ENCODE data around the gene CWC27.

The CWC27 gene

GRCh38 chr5:65047948-65048690, 279.4 kb downstream of the CWC27 start:
- no peaks in the 10 kb centered on the region for H3K4me1 ChIP-seq (ENCODE audit: insufficient read depth, low read length)
- H3K79me2 ChIP-seq (ENCODE audit: insufficient read depth, low read length), result no peaks in the 10 kb centered on the region
- H3K36me3 ChIP-seq (ENCODE audit: insufficient read depth, low read length), result no peaks in the 10 kb centered on the region
- ATAC-seq (ENCODE audit: insufficient read depth, low read depth) (no peak), DNase-seq (no peak)
- H3K27ac ChIP-seq (ENCODE audit: low read length), result no peak overlapping the region
- no peak overlapping the region for H3K4me2 ChIP-seq (ENCODE audit: insufficient read depth, low read length)
- TF ChIP-seq EZH2 (IDR thresholded peaks at IDR 0.05; ENCODE audit: borderline replicate concordance, low read depth, low read length, severe bottlenecking) (no peak), CTCF (IDR thresholded peaks at IDR 0.05; ENCODE audit: borderline replicate concordance, extremely low read depth, low read length, poor library complexity, severe bottlenecking) (no peak)
- no peaks in the 10 kb centered on the region for H3K27me3 ChIP-seq (ENCODE audit: insufficient read depth, low read length, poor library complexity)
- no peaks in the 10 kb centered on the region for H4K20me1 ChIP-seq (ENCODE audit: insufficient read depth, low read length)
- no peak overlapping the region for H2AFZ ChIP-seq (ENCODE audit: low read depth, low read length)
- H3K9me3 ChIP-seq (ENCODE audit: insufficient read depth, low read length, severe bottlenecking), result no peaks in the 10 kb centered on the region
- no peak overlapping the region for H3K4me3 ChIP-seq (ENCODE audit: low read depth in 1 of 2, low read length in 2 of 2)
- H3K9ac ChIP-seq (ENCODE audit: low read depth, low read length), result no peak overlapping the region

DNA sequence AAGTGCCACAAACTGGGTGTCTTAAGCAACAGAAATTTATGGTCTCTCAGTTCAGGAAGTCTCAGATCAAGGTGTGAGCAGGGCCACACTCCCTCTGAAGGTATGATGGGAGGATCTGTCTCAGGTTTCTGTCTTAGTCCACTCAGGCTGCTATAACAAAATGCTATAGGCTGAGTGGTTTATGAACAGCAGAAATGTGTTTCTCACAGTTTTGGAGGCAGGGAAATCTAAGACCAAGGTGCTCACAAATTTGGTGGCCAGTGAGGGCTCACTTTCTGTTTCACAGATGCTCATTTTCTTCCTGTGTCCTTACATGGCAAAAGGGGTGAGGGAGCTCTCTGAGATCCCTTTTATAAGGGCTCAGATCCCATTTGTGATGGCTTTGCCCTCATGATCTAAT, 281.4 kb downstream of the CWC27 start:
- Histone ChIP-seq H3K27me3 (ENCODE audit: insufficient read depth, low read length, poor library complexity) (no peaks in the 10 kb centered on the region), H3K4me3 (ENCODE audit: low read depth in 1 of 2, low read length in 2 of 2) (no peak overlapping the region), H4K20me1 (ENCODE audit: insufficient read depth, low read length) (no peaks in the 10 kb centered on the region), H3K4me1 (ENCODE audit: insufficient read depth, low read length) (no peaks in the 10 kb centered on the region), H3K9ac (ENCODE audit: low read depth, low read length) (no peak overlapping the region), H3K36me3 (ENCODE audit: insufficient read depth, low read length) (no peaks in the 10 kb centered on the region), H2AFZ (ENCODE audit: low read depth, low read length) (no peak overlapping the region), H3K9me3 (ENCODE audit: insufficient read depth, low read length, severe bottlenecking) (no peaks in the 10 kb centered on the region), H3K4me2 (ENCODE audit: insufficient read depth, low read length) (no peak overlapping the region), H3K79me2 (ENCODE audit: insufficient read depth, low read length) (no peaks in the 10 kb centered on the region), H3K27ac (ENCODE audit: low read length) (no peak overlapping the region)
- DNase-seq (no peak), ATAC-seq (ENCODE audit: insufficient read depth, low read depth) (no peak)
- TF ChIP-seq EZH2 (IDR thresholded peaks at IDR 0.05; ENCODE audit: borderline replicate concordance, low read depth, low read length, severe bottlenecking), result no peak
- no peak for TF ChIP-seq CTCF (IDR thresholded peaks at IDR 0.05; ENCODE audit: borderline replicate concordance, extremely low read depth, low read length, poor library complexity, severe bottlenecking)

DNA sequence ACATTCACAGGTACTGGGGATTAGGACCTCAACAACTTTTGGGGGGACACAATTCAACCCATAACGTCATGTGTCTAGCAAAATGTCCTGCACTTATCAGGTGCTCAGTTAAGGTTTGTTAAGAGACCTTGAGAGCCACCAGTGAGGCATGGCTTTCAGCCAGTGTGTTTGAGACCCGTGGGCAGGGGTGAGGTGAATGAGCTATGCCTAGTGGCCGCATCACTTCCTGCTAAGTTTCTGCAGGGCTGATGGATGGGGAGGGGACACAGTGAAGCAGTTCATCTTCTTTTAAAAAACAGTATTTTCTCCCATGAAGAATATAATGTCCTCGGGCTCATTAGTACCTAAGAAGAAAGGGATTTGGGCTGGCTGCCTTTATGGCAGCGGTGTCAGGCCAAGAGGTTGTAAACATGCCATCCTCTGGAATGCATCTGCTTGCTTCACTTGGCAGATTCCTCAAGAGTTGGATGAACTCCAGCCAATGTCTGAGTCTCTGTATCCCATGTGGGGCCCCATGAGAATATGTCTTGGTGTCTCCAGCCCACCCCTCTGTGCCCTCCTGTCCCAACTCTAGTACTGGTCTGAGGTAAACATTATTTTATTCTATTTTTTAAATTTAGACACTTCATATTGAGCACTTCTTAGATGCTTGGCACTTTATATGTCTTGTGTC, 282.2 kb downstream of the CWC27 start:
- Histone ChIP-seq H4K20me1 (ENCODE audit: insufficient read depth, low read length) (no peaks in the 10 kb centered on the region), H3K27me3 (ENCODE audit: insufficient read depth, low read length, poor library complexity) (no peaks in the 10 kb centered on the region), H3K4me3 (ENCODE audit: low read depth in 1 of 2, low read length in 2 of 2) (no peak overlapping the region), H3K4me2 (ENCODE audit: insufficient read depth, low read length) (no peak overlapping the region), H2AFZ (ENCODE audit: low read depth, low read length) (no peak overlapping the region), H3K27ac (ENCODE audit: low read length) (no peak overlapping the region), H3K79me2 (ENCODE audit: insufficient read depth, low read length) (no peaks in the 10 kb centered on the region), H3K36me3 (ENCODE audit: insufficient read depth, low read length) (no peaks in the 10 kb centered on the region), H3K9ac (ENCODE audit: low read depth, low read length) (no peak overlapping the region), H3K9me3 (ENCODE audit: insufficient read depth, low read length, severe bottlenecking) (no peaks in the 10 kb centered on the region), H3K4me1 (ENCODE audit: insufficient read depth, low read length) (no peaks in the 10 kb centered on the region)
- no peak for ATAC-seq (ENCODE audit: insufficient read depth, low read depth)
- TF ChIP-seq EZH2 (IDR thresholded peaks at IDR 0.05; ENCODE audit: borderline replicate concordance, low read depth, low read length, severe bottlenecking), result no peak
- TF ChIP-seq CTCF (IDR thresholded peaks at IDR 0.05; ENCODE audit: borderline replicate concordance, extremely low read depth, low read length, poor library complexity, severe bottlenecking), result no peak
- DNase-seq, result no peak

Measured in DND-41 (cell line).